Adrenal gland (tissue), 12 donors: ENCODE data around the gene UBL7. TPM values are rescaled to one million over a fixed set of nuclear protein-coding genes. Genes with fewer than 3 reads are reported as not detected.

Experiments used
- DNase-seq, 7 donors: peaks; one replicate each; pipeline ENCODE4 v3.0.0-alpha.2; 2019 to 2020
- H3K27ac ChIP-seq, 5 donors: fragments of 200-600 bp; sonication (generic) in 4 of 5; 1 replicate in 3 of 5; 2 replicates in 2 of 5; pipeline versions ENCODE4 v1.5.1 to v1.8.0; 2016 to 2020; ENCODE audit warnings: mild to moderate bottlenecking in 1 of 5
- H3K27me3 ChIP-seq: fragments of 200-600 bp; 2 replicates; pipeline ENCODE4 v1.8.0; 2021
- H3K36me3 ChIP-seq, 2 donors: fragments of 200-600 bp; replicated peaks in 1 of 2; 1 replicate in 1 of 2; 2 replicates in 1 of 2; pipeline versions ENCODE4 v1.5.1 to v1.8.0; 2018 to 2022
- H3K4me1 ChIP-seq, 2 donors: fragments of 200-600 bp; replicated peaks in 1 of 2; 1 replicate in 1 of 2; 2 replicates in 1 of 2; pipeline versions ENCODE4 v1.5.1 to v1.8.0; 2018 to 2021
- H3K4me3 ChIP-seq, 4 donors: fragments of 200-600 bp; sonication (generic) in 3 of 4; one replicate each; pipeline ENCODE4 v1.5.1; 2016 to 2018
- H3K9me3 ChIP-seq, 3 donors: fragments of 200-600 bp; sonication (generic) in 1 of 3; replicated peaks in 1 of 3; 1 replicate in 2 of 3; 2 replicates in 1 of 3; pipeline versions ENCODE4 v1.5.1 to v1.8.0; 2016 to 2021
- CTCF ChIP-seq, 6 experiments: fragments of 450-650 bp in 4 of 6; fragments of 200-600 bp in 2 of 6; sonication (generic) in 1 of 6; IDR thresholded peaks; 1 replicate in 5 of 6; 2 replicates in 1 of 6; pipeline versions ENCODE4 v1.5.1 to v1.8.0; 2016 to 2021; ENCODE audit warnings: antibody characterized with exemption in 6 of 6, mild to moderate bottlenecking in 2 of 6, moderate library complexity in 1 of 6
- POLR2A ChIP-seq, 2 donors: fragments of 450-650 bp; IDR thresholded peaks; one replicate each; pipeline ENCODE4 v1.6.1; 2017; ENCODE audit warnings: antibody characterized with exemption in 2 of 2, mild to moderate bottlenecking in 2 of 2, moderate library complexity in 1 of 2
- WGBS, 4 donors: extraction: QIAGEN DNeasy Blood & Tissue Kit in 2 of 4; methylation state at CpG; one replicate each; pipeline versions ENCODE4 v1.1.5 to v1.1.7; 2013 to 2017; 5-methylcytosine and 5-hydroxymethylcytosine counted together
- intact Hi-C, 2 donors: fragments of 100-400 bp; cut with DNase I; formaldehyde crosslinking; loops; one replicate each; pipeline versions ENCODE4 v1.14.1 to v1.15.0; 2022 to 2023
- polyA plus RNA-seq, 3 donors: library from polyadenylated mRNA; stranded (reverse); fragments of 200-250 nt in 2 of 3; fragments of 350-450 nt in 1 of 3; fragmentation: Illumina TruSeq in 1 of 3; extraction: RNeasy Lipid Tissue Mini Kit (QIAGEN cat#74804) in 1 of 3; gene quantifications; one replicate each; pipeline ENCODE4 v1.2.3, GENCODE V29; 2013 to 2014
- total RNA-seq, 9 donors: library from RNA; depleted of rRNA in 4 of 9; stranded (reverse); fragments of >200 nt in 4 of 9; fragments of 120-200 nt in 1 of 9; fragmentation: NEBNext Ultra II Directional in 1 of 9; extraction: Animal tissue kit (Norgen Biotek cat#: 25700) in 1 of 9; gene quantifications; one replicate each; pipeline versions ENCODE4 v1.1.0 to v1.2.4, GENCODE V29; 2013 to 2023
- donor health status: healthy with polysubstance abuse.
- donor health status: Bipolar disorder and iron deficiency.
- donor health status: DM: yes; HTN: yes; CAD: no.
- donor health status: DM: no; HTN: no; CAD: no.
- donor health status: DM: no; HTN: no; CAD: no.
- donor health status: DM: yes; HTN: yes; CAD: no.

The UBL7 gene
- total and polyA plus RNA-seq, 12 donors, result 16.0 to 85.0 (median 50.2) TPM

DNA sequence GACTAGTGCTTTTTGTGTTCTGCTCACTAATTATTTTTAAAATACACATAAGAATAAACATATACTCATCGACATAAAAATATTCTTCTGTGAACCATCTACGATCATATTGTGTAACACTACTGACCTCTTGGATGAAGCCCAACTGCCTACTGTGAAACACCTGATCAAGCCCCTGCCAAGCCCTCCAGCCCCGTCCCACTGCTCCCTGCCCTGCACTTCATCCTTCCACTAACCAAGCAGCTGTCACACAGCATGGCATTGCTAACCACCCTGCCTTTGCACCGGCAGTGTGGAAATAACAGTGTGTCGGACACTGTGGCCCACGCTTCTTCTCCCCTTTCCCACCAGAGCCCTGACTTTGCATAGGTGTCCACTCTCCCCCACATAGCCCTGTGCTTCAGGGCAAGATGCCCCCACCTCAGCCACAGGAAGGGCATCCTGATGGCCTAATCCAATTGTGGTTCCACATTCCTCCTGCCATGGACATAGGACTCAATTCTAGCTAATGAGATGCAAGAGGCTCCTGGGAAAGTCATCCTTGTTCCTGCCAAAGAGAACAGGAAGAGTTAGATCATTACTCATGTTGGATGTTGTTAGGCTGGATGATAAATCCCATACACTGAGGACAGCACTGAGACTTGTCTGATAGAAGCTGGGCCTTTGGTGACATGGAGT, 45.0 kb upstream of the UBL7 start:
- intact Hi-C loops, result no loop called here
- no peaks in the 10 kb centered on the region for H3K36me3 ChIP-seq
- H3K9me3 ChIP-seq, result no peaks in the 10 kb centered on the region
- DNase-seq, result no peak
- 89 to 96% (median 92%) methylated on average over 6 of the region's 6 CpGs for WGBS, 4 donors
- H3K27ac ChIP-seq, result no peak overlapping the region
- H3K27me3 ChIP-seq, result no peaks in the 10 kb centered on the region
- no peaks in the 10 kb centered on the region for H3K4me1 ChIP-seq
- H3K4me3 ChIP-seq, result no peak overlapping the region
- TF ChIP-seq POLR2A (IDR thresholded peaks at IDR 0.05) (no peak), CTCF (IDR thresholded peaks at IDR 0.05) (no peak)

GRCh38 chr15:74504836-74505235, 43.9 kb upstream of the UBL7 start:
- Histone ChIP-seq H3K27ac (no peak overlapping the region), H3K36me3 (no peaks in the 10 kb centered on the region), H3K9me3 (no peaks in the 10 kb centered on the region), H3K4me3 (no peak overlapping the region), H3K4me1 (no peaks in the 10 kb centered on the region), H3K27me3 (no peaks in the 10 kb centered on the region)
- TF ChIP-seq CTCF (IDR thresholded peaks at IDR 0.05), result no peak
- no peak for TF ChIP-seq POLR2A (IDR thresholded peaks at IDR 0.05)
- 95 to 98% (median 96%) methylated on average over 4 of the region's 4 CpGs for WGBS, 4 donors
- no peak for DNase-seq
- intact Hi-C loops, result no loop called here

DNA sequence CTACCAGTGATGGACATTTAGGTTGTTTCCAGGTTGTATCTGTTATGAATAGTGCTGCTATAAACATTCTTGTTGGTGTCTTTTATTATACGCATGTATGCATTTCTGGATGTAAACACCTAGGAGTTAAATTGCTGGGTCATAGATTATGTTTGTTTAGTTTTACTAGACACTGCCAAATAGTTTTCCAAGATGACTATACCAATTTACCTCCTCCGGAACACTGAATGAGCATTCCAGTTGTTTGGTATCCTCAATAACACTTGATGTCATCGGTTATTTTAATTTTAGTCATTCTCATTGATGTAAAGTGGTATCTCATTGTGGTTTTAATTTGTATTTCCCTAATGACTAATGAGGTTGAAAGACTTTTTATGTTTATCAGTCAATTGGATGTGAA, 43.5 kb upstream of the UBL7 start:
- no peak for TF ChIP-seq POLR2A (IDR thresholded peaks at IDR 0.05)
- no peak for TF ChIP-seq CTCF (IDR thresholded peaks at IDR 0.05)
- Histone ChIP-seq H3K27ac (no peak overlapping the region), H3K9me3 (no peaks in the 10 kb centered on the region), H3K4me1 (no peaks in the 10 kb centered on the region), H3K4me3 (no peak overlapping the region), H3K27me3 (no peaks in the 10 kb centered on the region), H3K36me3 (no peaks in the 10 kb centered on the region)
- WGBS, 4 donors, result 96 to 98% (median 97%) methylated on average over 3 of the region's 3 CpGs
- DNase-seq, result no peak
- intact Hi-C loops, result no loop called here

DNA sequence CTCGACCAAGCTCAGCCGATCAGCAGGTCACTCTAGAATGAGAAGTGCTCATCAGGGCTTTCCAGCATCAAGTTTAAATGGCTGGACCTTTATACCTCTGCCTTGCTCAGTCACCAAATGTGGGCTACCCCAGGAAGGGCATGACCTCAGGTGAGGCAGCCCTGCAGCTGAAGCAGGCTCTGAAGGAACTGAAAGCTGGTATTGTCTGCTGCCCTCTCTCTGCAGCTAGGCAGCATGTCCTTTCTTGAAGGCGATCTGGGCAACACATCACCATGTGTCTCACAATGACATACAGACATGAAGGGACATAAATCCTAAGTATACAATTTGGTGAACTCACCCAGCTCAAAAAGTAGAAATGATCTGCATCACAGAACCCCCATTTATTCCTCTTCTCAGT, 41.3 kb upstream of the UBL7 start:
- H3K4me3 ChIP-seq, result no peak overlapping the region
- no peaks in the 10 kb centered on the region for H3K36me3 ChIP-seq
- H3K27me3 ChIP-seq, result no peaks in the 10 kb centered on the region
- DNase-seq, result no peak
- intact Hi-C loops, result no loop called here
- H3K4me1 ChIP-seq, result no peaks in the 10 kb centered on the region
- H3K27ac ChIP-seq, result no peak overlapping the region
- 82 to 91% (median 86%) methylated on average over 3 of the region's 3 CpGs for WGBS, 4 donors
- TF ChIP-seq CTCF (IDR thresholded peaks at IDR 0.05) (no peak), POLR2A (IDR thresholded peaks at IDR 0.05) (no peak)
- H3K9me3 ChIP-seq, result no peaks in the 10 kb centered on the region
